ENCODE results near the gene IGFLR1.
"Not testable (repeated sequence)": the region's sequence is repeated elsewhere in the genome, so short reads cannot be mapped to it uniquely, and the experiment has no call there.

IGFLR1 gene

DNA sequence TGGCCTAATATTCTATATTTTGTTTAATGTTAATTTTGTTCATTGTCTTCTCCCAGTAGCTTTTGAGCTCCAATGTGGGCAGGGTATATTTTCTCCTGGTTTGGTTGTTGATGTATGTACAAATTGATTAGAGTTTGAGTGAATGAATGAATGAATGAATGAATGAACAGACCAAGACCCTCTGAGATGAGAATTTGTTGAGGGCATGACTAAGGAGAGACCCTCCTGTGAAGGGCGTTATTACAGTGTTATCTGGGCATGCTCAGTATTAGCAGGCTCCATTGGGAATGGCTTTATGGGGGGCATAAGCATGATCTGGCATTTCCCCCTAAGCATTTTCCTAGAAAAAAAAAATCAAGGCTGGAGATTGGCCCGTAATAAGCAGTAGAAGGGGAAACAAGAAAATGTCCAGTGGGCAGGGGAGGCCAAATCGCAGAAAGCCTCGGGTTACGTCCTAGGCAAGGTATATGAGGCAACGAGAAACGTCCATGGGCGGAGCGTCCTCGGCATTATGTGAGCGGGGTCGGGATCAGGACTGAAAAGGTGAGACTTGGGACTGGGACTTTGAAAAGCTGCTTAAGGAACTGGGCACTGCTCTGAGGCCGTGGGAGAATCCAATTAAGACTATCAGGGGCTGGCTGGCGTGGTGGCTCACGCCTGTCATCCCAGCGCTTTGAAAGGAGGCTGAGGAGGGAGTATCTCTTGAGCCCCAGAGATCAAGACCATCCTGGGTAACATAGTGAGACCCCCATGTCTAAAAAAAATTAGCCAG lies 32.2 kb upstream of the IGFLR1 start:
- Histone ChIP-seq H4K20me1 (peaks cover 0 to 14% (median 0%) of the 10 kb centered on the region in 11 experiments; a peak in 4 of 22 replicates), H3K4me2 (peak overlapping the region; percentile 69 to 96 (median 84)), H3K27me3 (no peaks in the 10 kb centered on the region), H3K27ac (no peak overlapping the region), H3K9me3 (replicated peaks in 1 of 11) (no peaks in the 10 kb centered on the region), H3K4me3 (peak overlapping the region; percentile 61 to 80 (median 70)), H3K4me1 (peaks cover 14 to 43% (median 32%) of the 10 kb centered on the region in 10 experiments), H3K9ac (peak overlapping the region in 4 of 11 experiments; percentile 5 to 36 (median 28); a peak in 2 of 22 replicates), H3K36me3 (peaks cover 0 to 30% (median 23%) of the 10 kb centered on the region in 11 experiments; a peak in 19 of 22 replicates)
- no peak for TF ChIP-seq Cebpa-rat (IDR thresholded peaks at IDR 0.05)

DNA sequence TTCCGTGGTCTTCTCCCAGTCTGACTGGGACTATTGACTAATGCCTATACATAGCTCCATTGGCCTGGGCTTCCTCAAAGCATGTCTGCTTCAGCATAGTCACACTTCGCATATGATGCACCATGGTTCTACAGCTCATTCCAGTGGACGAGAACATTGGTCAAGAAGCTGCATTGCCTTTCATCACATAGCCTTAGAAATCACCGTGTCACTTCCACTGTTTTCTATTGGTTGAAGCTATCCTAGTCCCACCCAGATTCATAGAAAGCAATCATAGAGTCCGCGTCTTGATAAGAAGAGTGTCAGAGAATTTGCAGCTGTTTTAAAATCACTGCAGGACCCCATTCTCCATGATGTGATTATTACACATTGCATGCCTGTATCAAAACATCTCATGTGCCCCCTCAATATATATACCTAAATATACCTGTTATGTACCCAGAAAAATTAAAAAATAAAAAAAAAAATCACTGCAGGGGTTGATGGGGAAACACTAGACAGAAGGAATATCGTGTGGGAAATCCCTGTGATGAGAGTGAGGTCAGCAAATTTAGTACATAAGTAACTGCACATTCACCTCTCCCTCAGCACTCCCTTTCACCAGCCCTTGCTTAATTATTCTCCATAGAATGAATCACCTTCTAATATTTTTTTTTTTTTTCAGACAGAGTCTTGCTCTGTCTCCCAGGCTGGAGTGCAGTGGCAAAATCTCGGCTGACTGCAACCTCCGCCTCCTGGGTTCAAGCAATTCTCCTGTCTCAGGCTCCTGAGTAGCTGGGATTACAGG lies 31.0 kb upstream of the IGFLR1 start:
- TF ChIP-seq Cebpa-rat (IDR thresholded peaks at IDR 0.05), result no peak
- Histone ChIP-seq H3K36me3 (peaks cover 0 to 25% (median 11%) of the 10 kb centered on the region in 11 experiments; a peak in 19 of 22 replicates), H3K4me3 (no peak overlapping the region), H3K9ac (no peak overlapping the region), H3K4me1 (peaks cover 26 to 49% (median 44%) of the 10 kb centered on the region in 10 experiments), H3K27ac (no peak overlapping the region), H3K27me3 (no peaks in the 10 kb centered on the region), H3K9me3 (replicated peaks in 1 of 11) (no peaks in the 10 kb centered on the region), H4K20me1 (peaks cover 0 to 10% (median 0%) of the 10 kb centered on the region in 11 experiments; a peak in 7 of 22 replicates), H3K4me2 (no peak overlapping the region)

DNA sequence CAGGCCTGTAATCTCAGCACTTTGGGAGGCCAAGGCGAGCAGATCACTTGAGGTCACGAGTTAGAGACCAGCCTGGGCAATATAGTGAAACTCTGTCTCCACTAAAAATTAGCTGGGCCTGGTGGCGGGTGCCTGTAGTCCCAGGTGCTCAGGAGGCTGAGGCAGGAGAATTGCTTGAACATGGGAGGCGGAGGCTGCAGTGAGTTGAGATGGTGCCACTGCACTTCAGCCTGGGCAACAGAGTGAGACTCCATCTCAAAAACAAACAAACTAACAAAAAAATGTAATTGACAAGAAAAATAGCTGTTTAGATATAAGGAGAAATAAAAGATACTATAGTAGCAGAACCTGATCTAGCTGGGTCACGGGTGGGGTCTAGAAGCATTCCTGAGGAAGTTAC lies 30.1 kb upstream of the IGFLR1 start:
- Histone ChIP-seq H3K4me1 (peaks cover 35 to 52% (median 47%) of the 10 kb centered on the region in 10 experiments), H4K20me1 (peaks cover 0 to 10% (median 0%) of the 10 kb centered on the region in 11 experiments; a peak in 7 of 22 replicates), H3K36me3 (peaks cover 0 to 17% (median 2%) of the 10 kb centered on the region in 11 experiments; a peak in 11 of 22 replicates)
- H3K27me3 ChIP-seq; H3K4me2 ChIP-seq; H3K27ac ChIP-seq; H3K4me3 ChIP-seq; H3K9ac ChIP-seq; H3K9me3 ChIP-seq (replicated peaks in 1 of 11): not testable (repeated sequence)

DNA sequence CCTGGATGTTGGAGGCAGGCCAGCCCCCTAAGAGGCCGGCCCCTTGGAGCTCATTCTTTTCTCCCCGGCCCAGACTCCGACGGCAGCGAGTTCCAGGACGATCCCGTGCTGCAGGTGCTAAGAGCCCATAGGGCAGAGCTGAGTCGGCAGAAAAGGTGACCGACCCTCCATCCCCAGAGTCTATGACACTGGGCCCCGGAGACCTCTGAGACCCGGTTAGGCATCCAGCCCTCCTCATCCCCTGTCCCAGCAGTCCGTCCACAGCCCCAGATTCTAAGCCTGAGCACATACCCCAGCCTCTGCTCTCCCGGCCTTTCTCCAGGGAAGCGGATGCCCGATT lies 25.8 kb upstream of the IGFLR1 start:
- Histone ChIP-seq H3K9me3 (replicated peaks in 1 of 11) (no peaks in the 10 kb centered on the region), H3K36me3 (peaks cover 17 to 46% (median 28%) of the 10 kb centered on the region in 11 experiments; a peak in 21 of 22 replicates), H3K4me1 (peaks cover 26 to 46% (median 36%) of the 10 kb centered on the region in 10 experiments), H3K27ac (peak overlapping the region in 6 of 11 experiments; percentile 49 to 82 (median 67); a peak in 12 of 22 replicates), H3K4me3 (peak overlapping the region in 6 of 10 experiments; percentile 18 to 38 (median 31); a peak in 8 of 20 replicates), H4K20me1 (peaks cover 0 to 18% (median 0%) of the 10 kb centered on the region in 11 experiments; a peak in 4 of 22 replicates), H3K9ac (peak overlapping the region in 10 of 11 experiments; percentile 25 to 79 (median 68); a peak in 16 of 22 replicates), H3K27me3 (no peaks in the 10 kb centered on the region), H3K4me2 (peak overlapping the region; percentile 70 to 98 (median 94))
- TF ChIP-seq Cebpa-rat (IDR thresholded peaks at IDR 0.05), result no peak

DNA sequence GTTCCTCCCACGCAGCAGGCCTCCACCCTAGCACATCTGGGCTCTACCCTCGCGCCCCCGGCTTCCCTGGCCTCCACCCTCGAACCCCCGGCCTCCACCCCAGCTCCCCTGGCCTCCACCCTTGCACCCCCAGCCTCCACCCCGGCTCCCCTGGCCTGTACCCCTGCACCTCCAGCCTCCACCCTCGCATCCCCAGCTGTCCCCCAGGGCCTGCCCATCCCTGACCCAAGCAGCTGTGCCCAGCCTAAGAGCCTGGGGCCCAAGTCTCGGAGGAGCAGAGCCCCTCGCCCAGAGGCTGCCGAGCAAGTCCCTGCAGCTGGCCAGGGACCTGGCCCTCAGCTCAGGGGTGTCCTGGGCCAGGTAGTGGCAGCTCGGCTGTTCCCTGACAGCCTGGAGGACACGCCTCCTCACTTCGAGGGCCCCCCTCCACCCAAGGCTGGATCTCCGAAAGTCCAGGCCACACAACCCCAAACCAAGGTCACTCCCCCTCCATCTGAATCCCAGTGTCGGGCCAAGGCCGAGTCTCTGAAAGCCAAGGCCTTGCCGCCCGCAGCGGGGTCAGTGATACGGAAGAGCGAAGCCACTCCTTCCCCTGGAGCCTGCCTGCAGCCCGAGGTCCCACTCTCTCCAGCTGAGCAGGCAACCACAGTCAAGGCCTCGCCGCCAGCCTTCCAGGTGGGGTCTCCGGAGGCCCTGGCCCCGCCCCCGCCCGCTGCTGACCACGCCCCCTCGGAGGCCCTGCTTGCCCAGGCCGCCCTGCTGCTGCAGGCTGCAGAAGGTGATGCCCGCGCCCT lies 25.2 kb upstream of the IGFLR1 start:
- Histone ChIP-seq H3K9me3 (replicated peaks in 1 of 11) (no peaks in the 10 kb centered on the region), H3K4me3 (peak overlapping the region in 7 of 10 experiments; percentile 18 to 41 (median 36); a peak in 9 of 20 replicates), H3K9ac (peak overlapping the region in 10 of 11 experiments; percentile 34 to 79 (median 72); a peak in 18 of 22 replicates), H4K20me1 (peaks cover 0 to 18% (median 0%) of the 10 kb centered on the region in 11 experiments; a peak in 4 of 22 replicates), H3K4me2 (peak overlapping the region; percentile 70 to 98 (median 94)), H3K36me3 (peaks cover 17 to 51% (median 34%) of the 10 kb centered on the region in 11 experiments), H3K4me1 (peaks cover 26 to 46% (median 36%) of the 10 kb centered on the region in 10 experiments), H3K27me3 (no peaks in the 10 kb centered on the region), H3K27ac (peak overlapping the region in 8 of 11 experiments; percentile 50 to 82 (median 77); a peak in 17 of 22 replicates)
- no peak for TF ChIP-seq Cebpa-rat (IDR thresholded peaks at IDR 0.05)

DNA sequence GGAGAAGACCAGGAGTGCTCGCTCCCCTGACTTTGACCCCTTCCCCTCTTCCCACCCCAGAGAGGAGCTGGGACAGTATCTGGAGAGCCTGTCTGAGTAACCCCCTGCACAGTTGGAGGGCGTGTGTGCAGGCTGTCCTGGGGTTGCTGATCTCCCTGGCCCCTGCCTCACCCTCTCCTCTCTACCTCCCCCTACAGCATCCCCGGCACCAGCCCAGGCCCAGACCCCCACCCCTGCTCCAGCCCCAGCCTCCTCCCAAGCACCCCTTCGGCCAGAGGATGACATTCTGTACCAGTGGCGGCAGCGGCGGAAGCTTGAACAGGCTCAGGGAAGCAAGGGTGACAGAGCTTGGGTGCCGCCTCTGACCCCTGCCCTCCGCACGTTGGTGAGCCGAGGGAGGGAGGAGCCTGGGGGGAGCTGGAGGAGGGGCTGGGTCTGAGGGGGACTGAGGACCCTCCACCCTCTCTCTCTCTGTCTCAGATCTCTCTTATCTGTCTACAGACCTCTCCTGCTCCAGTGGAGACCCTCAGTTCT lies 24.4 kb upstream of the IGFLR1 start:
- H3K9ac ChIP-seq, result peak overlapping the region in 8 of 11 experiments; percentile 58 to 79 (median 72); a peak in 12 of 22 replicates
- H3K4me3 ChIP-seq, result 0 out of 20 replicates have a peak overlapping the region, but pooled peaks of 1 of the 10 experiments have one; percentile 35
- no peaks in the 10 kb centered on the region for H3K9me3 ChIP-seq (replicated peaks in 1 of 11)
- peaks cover 0 to 18% (median 0%) of the 10 kb centered on the region in 11 experiments; a peak in 4 of 22 replicates for H4K20me1 ChIP-seq
- peak overlapping the region; percentile 70 to 98 (median 94); a peak in 20 of 22 replicates for H3K4me2 ChIP-seq
- H3K27ac ChIP-seq, result peak overlapping the region in 7 of 11 experiments; percentile 69 to 82 (median 79); a peak in 12 of 22 replicates
- TF ChIP-seq Cebpa-rat (IDR thresholded peaks at IDR 0.05), result no peak
- no peaks in the 10 kb centered on the region for H3K27me3 ChIP-seq
- H3K4me1 ChIP-seq, result peaks cover 26 to 46% (median 36%) of the 10 kb centered on the region in 10 experiments
- H3K36me3 ChIP-seq, result peaks cover 24 to 60% (median 42%) of the 10 kb centered on the region in 11 experiments

DNA sequence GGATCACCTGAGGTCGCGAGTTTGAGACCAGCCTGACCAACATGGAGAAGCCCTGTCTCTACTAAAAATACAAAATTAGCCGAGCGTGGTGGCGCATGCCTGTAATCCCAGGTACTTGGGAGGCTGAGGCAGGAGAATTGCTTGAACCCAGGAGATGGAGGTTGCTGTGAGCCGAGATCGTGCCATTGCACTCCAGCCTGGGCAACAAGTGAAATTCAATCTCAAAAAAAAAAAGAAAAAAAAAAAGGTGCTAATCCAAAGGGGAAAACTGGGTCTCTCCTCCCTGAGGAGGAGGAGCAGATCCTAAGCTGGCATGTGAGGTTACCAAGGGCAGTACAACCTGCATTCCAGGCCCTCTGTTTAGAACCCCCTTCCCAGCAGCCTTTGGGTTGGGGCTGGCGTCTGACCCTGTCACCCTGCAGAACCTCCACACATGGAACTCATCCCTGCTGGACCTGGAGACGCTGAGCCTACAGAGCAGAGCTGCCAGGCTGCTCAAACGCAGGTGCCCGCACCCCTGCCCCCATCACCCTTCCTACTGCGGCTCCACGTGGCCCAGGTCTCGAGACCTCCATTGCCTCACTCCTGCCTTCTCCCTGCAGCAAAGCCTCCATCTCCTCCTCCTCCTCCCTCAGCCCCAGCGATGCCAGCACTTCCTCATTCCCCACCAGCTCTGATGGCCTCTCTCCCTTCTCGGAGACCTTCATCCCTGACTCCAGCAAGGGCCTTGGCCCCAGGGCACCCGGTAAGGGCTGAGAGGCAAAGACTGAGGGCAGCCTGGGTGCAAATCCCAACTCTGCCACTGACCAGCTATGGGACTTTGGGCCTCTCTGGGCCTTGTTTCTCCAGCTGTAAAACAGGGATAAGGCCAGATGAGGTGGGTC lies 22.4 kb upstream of the IGFLR1 start:
- no peak for TF ChIP-seq Cebpa-rat (IDR thresholded peaks at IDR 0.05)
- H3K27ac ChIP-seq, result no peak overlapping the region
- no peaks in the 10 kb centered on the region for H3K9me3 ChIP-seq (replicated peaks in 1 of 11)
- no peaks in the 10 kb centered on the region for H3K27me3 ChIP-seq
- H3K4me2 ChIP-seq, result no peak overlapping the region
- H3K9ac ChIP-seq, result no peak overlapping the region
- H3K4me3 ChIP-seq, result no peak overlapping the region
- H3K4me1 ChIP-seq, result peaks cover 30 to 49% (median 38%) of the 10 kb centered on the region in 10 experiments
- H4K20me1 ChIP-seq, result peaks cover 0 to 24% (median 0%) of the 10 kb centered on the region in 11 experiments; a peak in 7 of 22 replicates
- peaks cover 42 to 75% (median 59%) of the 10 kb centered on the region in 11 experiments for H3K36me3 ChIP-seq
